Measurements from ENCODE around the gene BCL6.

The BCL6 gene

GRCh38 chr3:187725653-187726370 is 19.5 kb downstream of the BCL6 start:
- no peak overlapping the region for H3K4me3 ChIP-seq (ENCODE audit: low read depth, low read length)
- TF ChIP-seq CTCF (IDR thresholded peaks at IDR 0.05; ENCODE audit: insufficient read depth, low read depth, low read length, missing control alignments): no peak
- no peak for DNase-seq (ENCODE audit: low read depth)

- no peak for TF ChIP-seq CTCF (IDR thresholded peaks at IDR 0.05; ENCODE audit: insufficient read depth, low read depth, low read length, missing control alignments)
- no peak overlapping the region for H3K4me3 ChIP-seq (ENCODE audit: low read depth, low read length)
- DNase-seq (ENCODE audit: low read depth): no peak
Observed at GRCh38 chr3:187725224-187725623, 20.0 kb downstream of the BCL6 start.

GRCh38 chr3:187722206-187722612 is 23.1 kb downstream of the BCL6 start:
- H3K4me3 ChIP-seq (ENCODE audit: low read depth, low read length): no peak overlapping the region

GRCh38 chr3:187721055-187721454 is 24.2 kb downstream of the BCL6 start:
- no peak overlapping the region for H3K4me3 ChIP-seq (ENCODE audit: low read depth, low read length)
- no peak for TF ChIP-seq CTCF (IDR thresholded peaks at IDR 0.05; ENCODE audit: insufficient read depth, low read depth, low read length, missing control alignments)
- DNase-seq (ENCODE audit: low read depth): no peak

More at GRCh38 chr3:187722206-187722612, 23.1 kb downstream of the BCL6 start:
- no peak for DNase-seq (ENCODE audit: low read depth)
- TF ChIP-seq CTCF (IDR thresholded peaks at IDR 0.05; ENCODE audit: insufficient read depth, low read depth, low read length, missing control alignments): no peak

GRCh38 chr3:187720337-187720670 is 25.0 kb downstream of the BCL6 start:
- no peak overlapping the region for H3K4me3 ChIP-seq (ENCODE audit: low read depth, low read length)
- DNase-seq (ENCODE audit: low read depth): no peak
- TF ChIP-seq CTCF (IDR thresholded peaks at IDR 0.05; ENCODE audit: insufficient read depth, low read depth, low read length, missing control alignments): no peak

GRCh38 chr3:187719628-187720336 is 25.5 kb downstream of the BCL6 start:
- DNase-seq (ENCODE audit: low read depth): no peak
- H3K4me3 ChIP-seq (ENCODE audit: low read depth, low read length): no peak overlapping the region
- TF ChIP-seq CTCF (IDR thresholded peaks at IDR 0.05; ENCODE audit: insufficient read depth, low read depth, low read length, missing control alignments): no peak
